Muscle layer of colon (tissue), 2 donors: Measurements from ENCODE around the gene SFT2D1.

Experiments
- H3K27ac ChIP-seq: one replicate; pipeline ENCODE4 v1.7.0; 2013; ENCODE audit warnings: low read depth, mild to moderate bottlenecking, low read length, moderate library complexity
- H3K27me3 ChIP-seq, 2 donors: one replicate each; pipeline ENCODE4 v1.7.0; 2013; ENCODE audit warnings: low read length in 2 of 2, mild to moderate bottlenecking in 2 of 2; ENCODE audit not compliant: insufficient read depth in 2 of 2, control insufficient read depth in 1 of 2
- H3K36me3 ChIP-seq: one replicate; pipeline ENCODE4 v1.7.0; 2013; ENCODE audit warnings: mild to moderate bottlenecking, low read length; ENCODE audit not compliant: insufficient read depth
- H3K4me1 ChIP-seq: one replicate; pipeline ENCODE4 v1.7.0; 2013; ENCODE audit warnings: mild to moderate bottlenecking, low read length; ENCODE audit not compliant: insufficient read depth
- H3K4me3 ChIP-seq, 2 donors: one replicate each; pipeline ENCODE4 v1.7.0; 2013; ENCODE audit warnings: low read length in 2 of 2, low read depth in 1 of 2, mild to moderate bottlenecking in 1 of 2, moderate library complexity in 1 of 2
- H3K9ac ChIP-seq: one replicate; pipeline ENCODE4 v1.7.0; 2013; ENCODE audit warnings: low read length
- H3K9me3 ChIP-seq: one replicate; pipeline ENCODE4 v1.7.0; 2013; ENCODE audit warnings: mild to moderate bottlenecking, low read length
- donor health status: abdominal sarcoma.
- donor health status: Adenocarcinoma of cecum.

SFT2D1 gene

GRCh38 chr6:166312832-166313231 is 29.5 kb downstream of the SFT2D1 start:
- Histone ChIP-seq H3K4me1 (no peaks in the 10 kb centered on the region), H3K27ac (no peak overlapping the region), H3K4me3 (no peak overlapping the region), H3K36me3 (no peaks in the 10 kb centered on the region), H3K9me3 (no peaks in the 10 kb centered on the region), H3K9ac (no peak overlapping the region), H3K27me3 (peaks cover 4 to 17% of the 10 kb centered on the region in 2 donors)

- Histone ChIP-seq H3K27me3 (peaks cover 4 to 29% of the 10 kb centered on the region in 2 donors), H3K9ac (no peak overlapping the region), H3K9me3 (no peaks in the 10 kb centered on the region), H3K4me3 (no peak overlapping the region), H3K4me1 (no peaks in the 10 kb centered on the region), H3K27ac (no peak overlapping the region), H3K36me3 (no peaks in the 10 kb centered on the region)
These were observed 31.7 kb downstream of the SFT2D1 start for GRCh38 chr6:166310634-166311033.

GRCh38 chr6:166309977-166310376 is 32.4 kb downstream of the SFT2D1 start:
- H3K36me3 ChIP-seq, result no peaks in the 10 kb centered on the region
- H3K4me1 ChIP-seq, result no peaks in the 10 kb centered on the region
- H3K27ac ChIP-seq, result no peak overlapping the region
- no peaks in the 10 kb centered on the region for H3K9me3 ChIP-seq
- H3K4me3 ChIP-seq, result no peak overlapping the region
- peaks cover 4 to 35% of the 10 kb centered on the region in 2 donors for H3K27me3 ChIP-seq
- no peak overlapping the region for H3K9ac ChIP-seq

DNA sequence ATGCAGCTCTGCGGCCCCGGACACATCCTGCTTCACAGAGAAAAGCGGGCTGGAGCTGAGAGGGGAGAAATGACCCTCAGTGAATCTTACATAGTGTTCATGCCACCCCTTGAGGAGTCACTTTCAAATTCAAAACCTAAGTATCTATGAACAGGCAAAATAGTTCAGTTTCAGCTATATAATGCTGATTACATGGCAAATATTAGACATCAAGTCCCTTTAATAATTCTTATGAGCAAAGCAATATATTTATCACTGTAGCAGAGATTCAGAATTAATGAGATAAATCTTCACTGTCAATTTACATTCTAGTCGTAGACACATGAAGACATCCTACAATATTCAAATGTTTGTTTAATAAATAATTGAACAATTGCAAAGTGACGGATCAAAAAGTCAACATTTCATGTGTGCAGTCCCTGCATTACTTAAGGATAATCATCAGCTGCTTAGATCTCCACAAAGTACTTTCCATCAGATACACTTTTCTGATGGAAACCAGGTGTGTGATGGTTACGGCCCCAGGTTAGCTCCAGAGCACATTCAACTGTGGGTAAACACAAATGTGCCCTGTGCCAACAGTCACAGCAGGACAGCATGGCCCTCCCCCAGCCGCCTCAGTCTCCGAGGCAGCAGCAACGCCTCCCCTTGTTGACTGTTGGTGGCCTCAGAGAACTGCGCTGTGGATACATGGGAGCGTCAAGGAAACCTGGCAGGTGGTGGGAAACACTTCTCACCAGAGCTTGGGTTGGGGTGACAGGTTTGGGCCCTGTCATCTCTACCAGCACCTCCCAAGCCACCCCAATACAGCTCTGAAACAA is 33.4 kb downstream of the SFT2D1 start:
- Histone ChIP-seq H3K9me3 (no peaks in the 10 kb centered on the region), H3K27me3 (peaks cover 4 to 43% of the 10 kb centered on the region in 2 donors), H3K4me3 (peak overlapping the region in 1 of 2 donors; percentile 20), H3K9ac (no peak overlapping the region), H3K4me1 (no peaks in the 10 kb centered on the region), H3K27ac (no peak overlapping the region), H3K36me3 (no peaks in the 10 kb centered on the region)

- no peak within 1 kb of the TSS for H3K9ac ChIP-seq
- peaks cover 4 to 43% of the 10 kb centered on the region in 2 donors for H3K27me3 ChIP-seq
- no peaks in the 10 kb centered on the region for H3K36me3 ChIP-seq
- no peak within 1 kb of the TSS for H3K27ac ChIP-seq
- peak within 1 kb of the TSS in 1 of 2 donors; percentile 20 for H3K4me3 ChIP-seq
- H3K4me1 ChIP-seq, result no peaks in the 10 kb centered on the region
- H3K9me3 ChIP-seq, result no peaks in the 10 kb centered on the region
These were observed 34.1 kb downstream of the SFT2D1 start, which contains the start of gene PRR18 for GRCh38 chr6:166308033-166308768. PRR18 (minus strand) TSS chr6:166308392; CDS start chr6:166308142, 250 bp downstream.

GRCh38 chr6:166307082-166308032 is 35.0 kb downstream of the SFT2D1 start:
- H3K4me1 ChIP-seq, result no peaks in the 10 kb centered on the region
- H3K36me3 ChIP-seq, result no peaks in the 10 kb centered on the region
- H3K9me3 ChIP-seq, result no peaks in the 10 kb centered on the region
- H3K27me3 ChIP-seq, result peaks cover 7 to 43% of the 10 kb centered on the region in 2 donors
- H3K4me3 ChIP-seq, result peak overlapping the region in 1 of 2 donors; percentile 20
- no peak overlapping the region for H3K27ac ChIP-seq
- H3K9ac ChIP-seq, result no peak overlapping the region

GRCh38 chr6:166306378-166307081 is 35.8 kb downstream of the SFT2D1 start:
- H3K36me3 ChIP-seq, result no peaks in the 10 kb centered on the region
- no peaks in the 10 kb centered on the region for H3K9me3 ChIP-seq
- H3K4me1 ChIP-seq, result no peaks in the 10 kb centered on the region
- H3K9ac ChIP-seq, result no peak overlapping the region
- peaks cover 10 to 43% of the 10 kb centered on the region in 2 donors for H3K27me3 ChIP-seq
- no peak overlapping the region for H3K4me3 ChIP-seq
- no peak overlapping the region for H3K27ac ChIP-seq

GRCh38 chr6:166305562-166306117 is 36.7 kb downstream of the SFT2D1 start:
- Histone ChIP-seq H3K4me3 (no peak overlapping the region), H3K36me3 (no peaks in the 10 kb centered on the region), H3K27ac (no peak overlapping the region), H3K27me3 (peaks cover 10 to 43% of the 10 kb centered on the region in 2 donors), H3K9ac (no peak overlapping the region), H3K4me1 (no peaks in the 10 kb centered on the region), H3K9me3 (no peaks in the 10 kb centered on the region)

DNA sequence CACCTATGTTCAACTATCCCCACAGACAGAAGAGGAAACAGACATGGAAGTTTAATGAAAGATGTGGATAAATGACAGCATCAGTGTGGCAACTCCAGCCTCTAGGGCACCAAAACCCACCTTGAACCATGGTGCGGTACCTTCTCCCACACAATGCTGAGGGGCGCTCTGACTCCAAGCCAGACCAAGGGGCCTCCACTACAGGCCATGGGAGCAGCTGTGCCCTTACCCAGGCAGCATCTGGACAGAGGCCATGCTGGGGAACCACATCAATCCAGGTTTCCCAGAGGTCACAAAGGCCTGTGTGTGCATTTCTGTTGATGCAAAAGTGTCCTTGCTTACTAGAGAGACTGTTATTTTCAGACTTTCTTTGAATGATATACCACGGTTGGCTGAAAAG is 38.2 kb downstream of the SFT2D1 start:
- Histone ChIP-seq H3K27ac (no peak overlapping the region), H3K36me3 (no peaks in the 10 kb centered on the region), H3K4me1 (no peaks in the 10 kb centered on the region), H3K9me3 (no peaks in the 10 kb centered on the region), H3K27me3 (peaks cover 10 to 39% of the 10 kb centered on the region in 2 donors), H3K9ac (no peak overlapping the region), H3K4me3 (no peak overlapping the region)
